GM12878 (cell line): ENCODE measurements around the gene DYNLT5. TPM values are rescaled to one million over a fixed set of nuclear protein-coding genes. Genes with fewer than 3 reads are reported as not detected.
A peak's percentile ranks its signal among the peaks of the same experiment; 100 is the strongest.

Source experiments
- ATAC-seq: fragments of 200-7000 bp; cut with Tn5 transposase; 3 replicates; pipeline ENCODE4 v1.9.1; 2020; ENCODE audit warnings: mild to moderate bottlenecking, moderate library complexity
- BruUV-seq: library from RNA; stranded (reverse); fragments of 400-500 nt; replicated peaks from 2 replicates; lab custom pipeline; 2021; lab: Mats Ljungman, UMichigan
- CTCF ChIA-PET: fragments of 300-600 bp; sonication (Branson Sonifier 250); formaldehyde crosslinking; extraction: SDS; loops from one replicate; lab custom pipeline; 2021; ENCODE audit warnings: inconsistent platforms; lab: Yijun Ruan, JAX
- POLR2A ChIA-PET: fragments of 350-600 bp; formaldehyde crosslinking; extraction: SDS; loops from one replicate; lab custom pipeline; 2021; ENCODE audit warnings: inconsistent platforms; lab: Charles Lee
- RAD21 ChIA-PET: fragments of 300-600 bp; sonication (Branson Sonifier 250); formaldehyde crosslinking; loops from one replicate; lab custom pipeline; 2023; ENCODE audit warnings: antibody characterized with exemption; ENCODE audit not compliant: unreplicated experiment; lab: Charles Lee
- SMC1A ChIA-PET: fragments of 300-600 bp; sonication (Branson Sonifier 250); formaldehyde crosslinking; loops from one replicate; lab custom pipeline; 2023; ENCODE audit not compliant: unreplicated experiment, uncharacterized antibody; lab: Charles Lee
- DNase-seq: peaks from one replicate; pipeline ENCODE4 v3.0.0-alpha.2; 2011; ENCODE audit warnings: low read depth, low spot score
- FAIRE-seq: peaks from 3 replicates; lab custom pipeline; 2011; peaks lifted over from hg19 to GRCh38; lab: Jason Lieb, UNC
- H2AFZ ChIP-seq: 2 replicates; pipeline ENCODE4 v1.6.0; 2011; ENCODE audit warnings: low read depth, low read length, control low read depth; ENCODE audit not compliant: control insufficient read depth
- H3K27ac ChIP-seq: 2 replicates; pipeline ENCODE4 v1.5.1; 2011; ENCODE audit warnings: control low read depth; ENCODE audit not compliant: control insufficient read depth, insufficient read depth
- H3K27me3 ChIP-seq, 2 experiments: replicated peaks in 1 of 2; 2 replicates each; pipeline versions ENCODE4 v1.6.0 to v1.6.1; 2011; ENCODE audit warnings: low read length in 1 of 2; ENCODE audit not compliant: control insufficient read depth in 2 of 2, insufficient read depth in 2 of 2
- H3K36me3 ChIP-seq, 2 experiments: 2 replicates each; pipeline ENCODE4 v1.5.1; 2011; ENCODE audit warnings: low read length in 1 of 2; ENCODE audit not compliant: control insufficient read depth in 2 of 2, insufficient read depth in 2 of 2
- H3K4me1 ChIP-seq: 2 replicates; pipeline ENCODE4 v1.6.1; 2011; ENCODE audit warnings: mild to moderate bottlenecking, low read length, moderate library complexity, mixed read lengths; ENCODE audit not compliant: control insufficient read depth, insufficient read depth
- H3K4me2 ChIP-seq: 2 replicates; pipeline ENCODE4 v1.6.0; 2011; ENCODE audit warnings: control low read depth; ENCODE audit not compliant: control insufficient read depth, insufficient read depth
- H3K4me3 ChIP-seq: fragments of 200-600 bp; sonication (generic); 2 replicates; pipeline ENCODE4 v1.5.1; 2016
- H3K79me2 ChIP-seq: 2 replicates; pipeline ENCODE4 v1.6.0; 2011; ENCODE audit warnings: low read length; ENCODE audit not compliant: control insufficient read depth, insufficient read depth
- H3K9ac ChIP-seq: 2 replicates; pipeline ENCODE4 v1.8.0; 2011; ENCODE audit warnings: low read length, control low read depth, mixed read lengths; ENCODE audit not compliant: control insufficient read depth, insufficient read depth
- H3K9me3 ChIP-seq: replicated peaks from 3 replicates; pipeline ENCODE4 v1.5.1; 2011; ENCODE audit warnings: mild to moderate bottlenecking, low read length; ENCODE audit not compliant: control insufficient read depth, insufficient read depth
- H4K20me1 ChIP-seq: 2 replicates; pipeline ENCODE4 v1.6.0; 2011; ENCODE audit not compliant: control insufficient read depth, insufficient read depth
- ASH2L ChIP-seq: fragments of 300-600, 200-600 bp; sonication (generic); IDR thresholded peaks from 2 replicates; pipeline ENCODE4 v1.6.1; 2017; ENCODE audit warnings: low read depth, mild to moderate bottlenecking, borderline replicate concordance
- ATF7 ChIP-seq: fragments of 450-650 bp; IDR thresholded peaks from 2 replicates; pipeline ENCODE4 v1.6.1; 2016; ENCODE audit warnings: low read depth, mild to moderate bottlenecking
- NR2C2 ChIP-seq: IDR thresholded peaks from 2 replicates; pipeline ENCODE4 v1.6.1; 2011; ENCODE audit warnings: borderline replicate concordance, low read depth; ENCODE audit not compliant: control insufficient read depth, insufficient read length
- POLR2AphosphoS2 ChIP-seq: IDR thresholded peaks from 2 replicates; pipeline ENCODE4 v1.6.1; 2011; ENCODE audit warnings: low read depth, mild to moderate bottlenecking, low read length, improper control_type of control experiment, moderate library complexity
- SP1 ChIP-seq: IDR thresholded peaks from one replicate; pipeline ENCODE4 v1.6.1; 2011; ENCODE audit warnings: low read depth, low read length
- ZBED1 ChIP-seq: IDR thresholded peaks from 2 replicates; pipeline ENCODE4 v1.6.1; 2016; ENCODE audit warnings: borderline replicate concordance
- ZNF274 ChIP-seq: IDR thresholded peaks from one replicate; pipeline ENCODE4 v1.8.0; 2011; ENCODE audit not compliant: insufficient read length, insufficient read depth
- WGBS: methylation state at CpG from one replicate; pipeline ENCODE4 v1.1.6; 2016; ENCODE audit warnings: low lambda C conversion rate; ENCODE audit not compliant: insufficient replicate concordance, insufficient coverage; ENCODE audit errors: missing lambda C conversion rate; 5-methylcytosine and 5-hydroxymethylcytosine counted together
- in situ Hi-C: fragments of 300-500 bp; cut with MboI; formaldehyde crosslinking; loops from 9 replicates; pipeline ENCODE4 v1.14.3; 2018; ENCODE audit warnings: mixed read lengths
- intact Hi-C: fragments of 100-400 bp; cut with micrococcal nuclease; formaldehyde crosslinking; loops from one replicate; pipeline ENCODE4 v1.14.2; 2022; ENCODE audit not compliant: unreplicated experiment
- polyA plus RNA-seq, 11 experiments: library from polyadenylated mRNA; depleted of rRNA in 4 of 11; unstranded in 6 of 11; stranded (reverse) in 5 of 11; fragments of >200 nt; fragmentation: Nextera tagmentation in 4 of 11; fragmentation: Illumina TruSeq in 1 of 11; extraction: Ambion mirVana in 4 of 11; extraction: Trizol in 1 of 11; gene quantifications; 1 replicate in 1 of 11; 2 replicates in 10 of 11; pipeline versions ENCODE4 v1.2.1 to v1.2.3, GENCODE V29; 2011 to 2016; ENCODE audit warnings: inconsistent platforms in 2 of 11, missing spikeins in 2 of 11, low read depth in 1 of 11
- total RNA-seq, 4 experiments: library from RNA; depleted of rRNA in 3 of 4; stranded (reverse); fragments of >200 nt in 3 of 4; fragmentation: Illumina TruSeq in 1 of 4; extraction: Trizol in 1 of 4; gene quantifications; 2 replicates each; pipeline versions ENCODE4 v1.2.1 to v1.2.3, GENCODE V29; 2013 to 2021
- TF ChIP-seq, protein P1 (sequence below): fragments of 450-650 bp; formaldehyde crosslinking; IDR thresholded peaks from 2 replicates; pipeline ENCODE4 v1.5.0; 2022; ENCODE audit warnings: mild to moderate bottlenecking, missing genetic modification characterization
- TF ChIP-seq, protein P2 (sequence below): fragments of 450-650 bp; IDR thresholded peaks from 2 replicates; pipeline ENCODE4 v1.6.1; 2016; ENCODE audit warnings: mild to moderate bottlenecking
- TF ChIP-seq, protein P3 (sequence below): fragments of 450-650 bp; IDR thresholded peaks from 2 replicates; pipeline ENCODE4 v1.6.1; 2017; ENCODE audit warnings: low read depth, mild to moderate bottlenecking, moderate library complexity
- TF ChIP-seq, protein P4 (sequence below): fragments of 450-650 bp; IDR thresholded peaks from 2 replicates; pipeline ENCODE4 v1.6.1; 2018; ENCODE audit warnings: mild to moderate bottlenecking, low read depth, moderate library complexity; ENCODE audit not compliant: partially characterized antibody

DYNLT5 gene
- total and polyA plus RNA-seq, 10 of the 15 experiments (the other 5 are each of a cell fraction or from before 2014, with no cell fraction given): not detected

DNA sequence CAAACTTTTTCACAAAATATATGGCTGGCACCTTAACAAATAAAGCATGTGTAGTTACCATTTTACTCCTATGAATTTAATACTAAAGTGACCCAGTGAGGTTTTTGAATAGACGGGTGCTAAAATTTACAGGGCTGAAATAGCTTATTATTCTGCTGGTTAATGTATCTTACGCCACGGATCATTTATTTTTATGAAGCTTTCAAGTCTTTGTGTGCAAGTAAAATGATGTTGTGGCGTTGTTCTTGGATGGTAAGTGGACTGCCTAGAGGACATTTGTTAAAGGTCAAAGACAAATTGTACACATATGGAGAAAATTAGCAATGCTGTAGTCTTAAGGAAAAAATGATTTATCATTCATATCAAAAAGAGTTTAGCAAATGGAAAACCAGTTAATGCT is 26.0 kb downstream of the DYNLT5 start (continued):
- TF ChIP-seq, protein P1, sequence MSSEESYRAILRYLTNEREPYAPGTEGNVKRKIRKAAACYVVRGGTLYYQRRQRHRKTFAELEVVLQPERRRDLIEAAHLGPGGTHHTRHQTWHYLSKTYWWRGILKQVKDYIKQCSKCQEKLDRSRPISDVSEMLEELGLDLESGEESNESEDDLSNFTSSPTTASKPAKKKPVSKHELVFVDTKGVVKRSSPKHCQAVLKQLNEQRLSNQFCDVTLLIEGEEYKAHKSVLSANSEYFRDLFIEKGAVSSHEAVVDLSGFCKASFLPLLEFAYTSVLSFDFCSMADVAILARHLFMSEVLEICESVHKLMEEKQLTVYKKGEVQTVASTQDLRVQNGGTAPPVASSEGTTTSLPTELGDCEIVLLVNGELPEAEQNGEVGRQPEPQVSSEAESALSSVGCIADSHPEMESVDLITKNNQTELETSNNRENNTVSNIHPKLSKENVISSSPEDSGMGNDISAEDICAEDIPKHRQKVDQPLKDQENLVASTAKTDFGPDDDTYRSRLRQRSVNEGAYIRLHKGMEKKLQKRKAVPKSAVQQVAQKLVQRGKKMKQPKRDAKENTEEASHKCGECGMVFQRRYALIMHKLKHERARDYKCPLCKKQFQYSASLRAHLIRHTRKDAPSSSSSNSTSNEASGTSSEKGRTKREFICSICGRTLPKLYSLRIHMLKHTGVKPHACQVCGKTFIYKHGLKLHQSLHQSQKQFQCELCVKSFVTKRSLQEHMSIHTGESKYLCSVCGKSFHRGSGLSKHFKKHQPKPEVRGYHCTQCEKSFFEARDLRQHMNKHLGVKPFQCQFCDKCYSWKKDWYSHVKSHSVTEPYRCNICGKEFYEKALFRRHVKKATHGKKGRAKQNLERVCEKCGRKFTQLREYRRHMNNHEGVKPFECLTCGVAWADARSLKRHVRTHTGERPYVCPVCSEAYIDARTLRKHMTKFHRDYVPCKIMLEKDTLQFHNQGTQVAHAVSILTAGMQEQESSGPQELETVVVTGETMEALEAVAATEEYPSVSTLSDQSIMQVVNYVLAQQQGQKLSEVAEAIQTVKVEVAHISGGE (CRISPR knock-in tag): no peak
- TF ChIP-seq ZNF274: no peak

DNA sequence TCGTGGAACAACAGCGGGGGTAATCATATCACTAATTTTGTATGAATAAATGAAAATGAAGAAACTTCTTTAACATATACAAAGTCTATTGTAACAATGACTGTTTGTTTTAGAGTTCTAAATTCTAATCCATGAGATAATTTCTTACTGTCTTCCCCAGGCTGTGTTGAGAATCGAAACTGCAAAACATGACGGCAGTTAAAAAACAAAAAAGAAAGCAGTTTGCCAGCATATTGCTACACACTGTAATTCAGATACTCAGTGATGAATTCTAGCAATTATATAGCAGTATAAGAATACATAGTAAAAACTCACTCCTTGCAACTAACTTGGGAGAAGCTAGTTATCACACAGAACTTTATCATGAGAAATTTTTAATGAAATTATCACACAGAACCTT is 26.7 kb downstream of the DYNLT5 start:
- FAIRE-seq (no peak), ATAC-seq (peak; percentile 44; the same call in 1 of the 3 replicates), DNase-seq (no peak)
- BruUV-seq: no TSS peak
- Histone ChIP-seq H4K20me1 (no peaks in the 10 kb centered on the region), H3K4me1 (no peaks in the 10 kb centered on the region), H3K9me3 (no peaks in the 10 kb centered on the region), H3K4me3 (no peak overlapping the region), H3K79me2 (no peaks in the 10 kb centered on the region), H3K36me3 (no peaks in the 10 kb centered on the region), H3K27me3 (no peaks in the 10 kb centered on the region), H2AFZ (no peak overlapping the region), H3K9ac (no peak overlapping the region), H3K4me2 (no peak overlapping the region), H3K27ac (no peak overlapping the region)
- ChIA-PET CTCF (interaction anchor here (1.8 kb wide), 1 partner anchor 16 kb away, joined by 5 read pairs; no protein-coding TSS in a partner anchor), RAD21 (no interaction called here), POLR2A (interaction anchor here (1.5 kb wide), 1 partner anchor 9 kb away, joined by 5 read pairs; no protein-coding TSS in a partner anchor), SMC1A (no interaction called here)
- 80% methylated on average over 4 of the region's 4 CpGs for WGBS
- in situ Hi-C loops (no loop called here), intact Hi-C loops (no loop called here)
- TF ChIP-seq, protein P2, sequence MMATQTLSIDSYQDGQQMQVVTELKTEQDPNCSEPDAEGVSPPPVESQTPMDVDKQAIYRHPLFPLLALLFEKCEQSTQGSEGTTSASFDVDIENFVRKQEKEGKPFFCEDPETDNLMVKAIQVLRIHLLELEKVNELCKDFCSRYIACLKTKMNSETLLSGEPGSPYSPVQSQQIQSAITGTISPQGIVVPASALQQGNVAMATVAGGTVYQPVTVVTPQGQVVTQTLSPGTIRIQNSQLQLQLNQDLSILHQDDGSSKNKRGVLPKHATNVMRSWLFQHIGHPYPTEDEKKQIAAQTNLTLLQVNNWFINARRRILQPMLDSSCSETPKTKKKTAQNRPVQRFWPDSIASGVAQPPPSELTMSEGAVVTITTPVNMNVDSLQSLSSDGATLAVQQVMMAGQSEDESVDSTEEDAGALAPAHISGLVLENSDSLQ: no peak
- TF ChIP-seq, protein P3, sequence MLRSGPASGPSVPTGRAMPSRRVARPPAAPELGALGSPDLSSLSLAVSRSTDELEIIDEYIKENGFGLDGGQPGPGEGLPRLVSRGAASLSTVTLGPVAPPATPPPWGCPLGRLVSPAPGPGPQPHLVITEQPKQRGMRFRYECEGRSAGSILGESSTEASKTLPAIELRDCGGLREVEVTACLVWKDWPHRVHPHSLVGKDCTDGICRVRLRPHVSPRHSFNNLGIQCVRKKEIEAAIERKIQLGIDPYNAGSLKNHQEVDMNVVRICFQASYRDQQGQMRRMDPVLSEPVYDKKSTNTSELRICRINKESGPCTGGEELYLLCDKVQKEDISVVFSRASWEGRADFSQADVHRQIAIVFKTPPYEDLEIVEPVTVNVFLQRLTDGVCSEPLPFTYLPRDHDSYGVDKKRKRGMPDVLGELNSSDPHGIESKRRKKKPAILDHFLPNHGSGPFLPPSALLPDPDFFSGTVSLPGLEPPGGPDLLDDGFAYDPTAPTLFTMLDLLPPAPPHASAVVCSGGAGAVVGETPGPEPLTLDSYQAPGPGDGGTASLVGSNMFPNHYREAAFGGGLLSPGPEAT: no peak
- TF ChIP-seq SP1: no peak
- no peak for TF ChIP-seq ATF7
- TF ChIP-seq NR2C2: no peak
- TF ChIP-seq, protein P4, sequence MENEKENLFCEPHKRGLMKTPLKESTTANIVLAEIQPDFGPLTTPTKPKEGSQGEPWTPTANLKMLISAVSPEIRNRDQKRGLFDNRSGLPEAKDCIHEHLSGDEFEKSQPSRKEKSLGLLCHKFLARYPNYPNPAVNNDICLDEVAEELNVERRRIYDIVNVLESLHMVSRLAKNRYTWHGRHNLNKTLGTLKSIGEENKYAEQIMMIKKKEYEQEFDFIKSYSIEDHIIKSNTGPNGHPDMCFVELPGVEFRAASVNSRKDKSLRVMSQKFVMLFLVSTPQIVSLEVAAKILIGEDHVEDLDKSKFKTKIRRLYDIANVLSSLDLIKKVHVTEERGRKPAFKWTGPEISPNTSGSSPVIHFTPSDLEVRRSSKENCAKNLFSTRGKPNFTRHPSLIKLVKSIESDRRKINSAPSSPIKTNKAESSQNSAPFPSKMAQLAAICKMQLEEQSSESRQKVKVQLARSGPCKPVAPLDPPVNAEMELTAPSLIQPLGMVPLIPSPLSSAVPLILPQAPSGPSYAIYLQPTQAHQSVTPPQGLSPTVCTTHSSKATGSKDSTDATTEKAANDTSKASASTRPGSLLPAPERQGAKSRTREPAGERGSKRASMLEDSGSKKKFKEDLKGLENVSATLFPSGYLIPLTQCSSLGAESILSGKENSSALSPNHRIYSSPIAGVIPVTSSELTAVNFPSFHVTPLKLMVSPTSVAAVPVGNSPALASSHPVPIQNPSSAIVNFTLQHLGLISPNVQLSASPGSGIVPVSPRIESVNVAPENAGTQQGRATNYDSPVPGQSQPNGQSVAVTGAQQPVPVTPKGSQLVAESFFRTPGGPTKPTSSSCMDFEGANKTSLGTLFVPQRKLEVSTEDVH: no peak
- no peak for TF ChIP-seq POLR2AphosphoS2
- TF ChIP-seq ASH2L: no peak
- no peak for TF ChIP-seq ZBED1
